ENCODE measurements around the gene ALDH1A3. TPM values are rescaled to one million over a fixed set of nuclear protein-coding genes. Genes with fewer than 3 reads are reported as not detected.

ALDH1A3 gene
- total RNA-seq, 1 experiment from 2014 or later: 14.0 TPM

GRCh38 chr15:100834731-100835130, 44.9 kb upstream of the ALDH1A3 start:
- ChIA-PET POLR2A (no interaction called here), CTCF (no interaction called here)
- Mint-ChIP-seq H3K27me3 (ENCODE audit: low read depth) (no peaks in the 10 kb centered on the region; the same call in 1 of the 2 replicates), H3K9me3 (peaks cover 11% of the 10 kb centered on the region), H3K27ac (no peak overlapping the region), H3K4me3 (no peak overlapping the region), H3K4me1 (no peaks in the 10 kb centered on the region), H3K36me3 (no peaks in the 10 kb centered on the region)
- ATAC-seq: no peak
- no peak for DNase-seq (ENCODE audit: low spot score)
- no peak for TF ChIP-seq FOXP4 (CRISPR knock-in tag; IDR thresholded peaks at IDR 0.05)
- no peak for TF ChIP-seq TEAD1 (CRISPR knock-in tag; IDR thresholded peaks at IDR 0.05)
- TF ChIP-seq ARID4B (CRISPR knock-in tag; IDR thresholded peaks at IDR 0.05; ENCODE audit: borderline replicate concordance): no peak
- no peak for TF ChIP-seq ZNF138 (CRISPR knock-in tag; conservative IDR thresholded peaks at IDR 0.05)

- no peak overlapping the region for H3K27ac Mint-ChIP-seq
- TF ChIP-seq ZBTB21 (CRISPR knock-in tag; IDR thresholded peaks at IDR 0.05; ENCODE audit: borderline replicate concordance) (no peak), E2F4 (CRISPR knock-in tag; IDR thresholded peaks at IDR 0.05; ENCODE audit: borderline replicate concordance, low read depth) (no peak), SMAD4 (CRISPR knock-in tag; IDR thresholded peaks at IDR 0.05) (no peak), ZNF532 (CRISPR knock-in tag; IDR thresholded peaks at IDR 0.05; ENCODE audit: borderline replicate concordance) (no peak), JAZF1 (CRISPR knock-in tag; IDR thresholded peaks at IDR 0.05) (no peak), ZNF121 (CRISPR knock-in tag; IDR thresholded peaks at IDR 0.05) (no peak)
- H3K9me3 Mint-ChIP-seq: peaks cover 11% of the 10 kb centered on the region
- DNase-seq (ENCODE audit: low spot score): no peak
- H3K27me3 Mint-ChIP-seq (ENCODE audit: low read depth): no peaks in the 10 kb centered on the region; the same call in 1 of the 2 replicates
- ChIA-PET POLR2A (no interaction called here), CTCF (interaction anchor here (0.5 kb wide), 1 partner anchor 156 kb away, joined by 5 read pairs; no protein-coding TSS in a partner anchor)
- no peak for ATAC-seq
- H3K4me3 Mint-ChIP-seq: no peak overlapping the region
- H3K36me3 Mint-ChIP-seq: no peaks in the 10 kb centered on the region
- H3K4me1 Mint-ChIP-seq: no peaks in the 10 kb centered on the region
These were observed 44.0 kb upstream of the ALDH1A3 start for GRCh38 chr15:100835636-100836035.
